K562 (cell line): ENCODE data around the gene MAP3K4. TPM values are rescaled to one million over a fixed set of nuclear protein-coding genes. Genes with fewer than 3 reads are reported as not detected.

ENCODE experiments used
- ATAC-seq: fragments of 200-7000 bp; cut with Tn5 transposase; 3 replicates; pipeline ENCODE4 v1.9.1; 2020; ENCODE audit warnings: moderate library complexity
- BruUV-seq: library from RNA; stranded (reverse); fragments of 400-500 nt; replicated peaks from 2 replicates; lab custom pipeline; 2021; lab: Mats Ljungman, UMichigan
- CTCF ChIA-PET: fragments of 300-600 bp; formaldehyde crosslinking; extraction: SDS; loops from one replicate; lab custom pipeline; 2021; ENCODE audit warnings: low intra/inter-chr PET ratio; lab: Yijun Ruan, JAX
- POLR2A ChIA-PET: fragments of 300-600, 350-650 bp; sonication (Branson Sonifier 250); formaldehyde crosslinking; extraction: SDS; loops from one replicate; lab custom pipeline; 2021; ENCODE audit warnings: antibody characterized with exemption, inconsistent platforms; lab: Yijun Ruan, JAX
- DNase-seq, 4 experiments: peaks; one replicate each; pipeline versions ENCODE4 v3.0.0 to v3.0.0-alpha.2; 2011 to 2018; ENCODE audit warnings: low spot score in 3 of 4, mixed read lengths in 3 of 4; ENCODE audit errors: extremely low read depth in 1 of 4
- FAIRE-seq: peaks from 2 replicates; lab custom pipeline; 2011; peaks lifted over from hg19 to GRCh38; lab: Jason Lieb, UNC
- H2AFZ ChIP-seq: 2 replicates; pipeline ENCODE4 v1.6.0; 2011; ENCODE audit warnings: low read depth, low read length, control low read depth, inconsistent platforms
- H3K27ac ChIP-seq: fragments of 200-600 bp; 3 replicates; pipeline ENCODE4 v1.8.0; 2011; ENCODE audit warnings: low read depth, mild to moderate bottlenecking, control low read depth, inconsistent platforms, low read length, moderate library complexity, mixed read lengths; ENCODE audit errors: extremely low read depth
- H3K27me3 ChIP-seq, 2 experiments: fragments of 300-600 bp in 1 of 2; 2 replicates in 1 of 2; 3 replicates in 1 of 2; pipeline versions ENCODE4 v1.6.0 to v1.8.0; 2011; ENCODE audit warnings: inconsistent platforms in 2 of 2, low read length in 2 of 2, mild to moderate bottlenecking in 1 of 2, mixed read lengths in 1 of 2, moderate library complexity in 1 of 2; ENCODE audit not compliant: control insufficient read depth in 2 of 2, insufficient read depth in 2 of 2
- H3K36me3 ChIP-seq: fragments of 300-600 bp; 3 replicates; pipeline ENCODE4 v1.8.0; 2011; ENCODE audit warnings: mild to moderate bottlenecking, low read length, inconsistent platforms; ENCODE audit not compliant: control insufficient read depth, insufficient read depth
- H3K4me1 ChIP-seq, 2 experiments: fragments of 200-600 bp in 1 of 2; replicated peaks in 1 of 2; 2 replicates in 1 of 2; 3 replicates in 1 of 2; pipeline versions ENCODE4 v1.5.1 to v1.8.0; 2011; ENCODE audit warnings: inconsistent platforms in 2 of 2, low read length in 2 of 2, mild to moderate bottlenecking in 1 of 2, mixed read lengths in 1 of 2, moderate library complexity in 1 of 2; ENCODE audit not compliant: control insufficient read depth in 2 of 2, insufficient read depth in 2 of 2
- H3K4me2 ChIP-seq: 2 replicates; pipeline ENCODE4 v1.6.1; 2011; ENCODE audit warnings: low read length, control low read depth, inconsistent platforms, mixed read lengths; ENCODE audit not compliant: insufficient read depth
- H3K4me3 ChIP-seq: fragments of 200-600 bp; sonication (generic), shearing (Covaris generic); 2 replicates; pipeline ENCODE4 v1.5.1; 2016; ENCODE audit warnings: control low read depth, inconsistent platforms
- H3K79me2 ChIP-seq: fragments of 200-600 bp; 3 replicates; pipeline ENCODE4 v1.8.0; 2011; ENCODE audit warnings: low read length, inconsistent platforms; ENCODE audit not compliant: control insufficient read depth, insufficient read depth
- H3K9ac ChIP-seq, 2 experiments: 2 replicates each; pipeline versions ENCODE4 v1.6.0 to v1.6.1; 2011; ENCODE audit warnings: low read depth in 2 of 2, low read length in 2 of 2, control low read depth in 1 of 2, inconsistent platforms in 1 of 2, mild to moderate bottlenecking in 1 of 2, mixed read lengths in 1 of 2; ENCODE audit not compliant: insufficient read depth in 1 of 2
- H3K9me1 ChIP-seq: one replicate; pipeline ENCODE4 v1.6.0; 2011; ENCODE audit warnings: inconsistent platforms, mild to moderate bottlenecking, low read length, moderate library complexity; ENCODE audit not compliant: control insufficient read depth, insufficient read depth
- H3K9me3 ChIP-seq: replicated peaks from 2 replicates; pipeline ENCODE4 v1.5.1; 2011; ENCODE audit warnings: low read depth, low read length, inconsistent platforms; ENCODE audit not compliant: control insufficient read depth, insufficient read depth
- H4K20me1 ChIP-seq: replicated peaks from 2 replicates; pipeline ENCODE4 v1.6.1; 2011; ENCODE audit warnings: low read length, inconsistent platforms, mixed read lengths; ENCODE audit not compliant: control insufficient read depth, insufficient read depth
- KLF10 ChIP-seq: fragments of 250-450 bp; sonication (Bioruptor Pico); IDR thresholded peaks from 2 replicates; pipeline ENCODE4 v1.6.1; 2021; ENCODE audit warnings: matching md5 sums
- WGBS: fragments of 100-300 bp; shearing (Covaris generic); methylation state at CpG from one replicate; pipeline ENCODE4 v1.1.6; 2016; ENCODE audit warnings: low coverage, mixed read lengths; ENCODE audit not compliant: insufficient coverage; ENCODE audit errors: missing lambda C conversion rate; 5-methylcytosine and 5-hydroxymethylcytosine counted together
- in situ Hi-C: fragments of 300-500 bp; cut with MboI; formaldehyde crosslinking; loops from 4 replicates; pipeline ENCODE4 v1.15.0; 2018; ENCODE audit warnings: inconsistent platforms, mixed read lengths
- intact Hi-C: fragments of 100-400 bp; cut with micrococcal nuclease; formaldehyde crosslinking; loops from 2 replicates; pipeline ENCODE4 v1.14.2; 2022
- polyA plus RNA-seq, 8 experiments: library from polyadenylated mRNA; depleted of rRNA in 4 of 8; stranded (reverse) in 5 of 8; unstranded in 3 of 8; fragments of >200 nt; fragmentation: Nextera tagmentation in 2 of 8; fragmentation: Illumina TruSeq in 1 of 8; extraction: Ambion mirVana in 2 of 8; extraction: Trizol in 1 of 8; gene quantifications; 2 replicates each; pipeline versions ENCODE4 v1.2.1 to v1.2.3, GENCODE V29; 2011 to 2014; ENCODE audit warnings: inconsistent platforms in 1 of 8, missing spikeins in 1 of 8
- total RNA-seq, 7 experiments: library from RNA; depleted of rRNA in 6 of 7; stranded (reverse); fragments of >200 nt in 6 of 7; fragmentation: Illumina TruSeq in 2 of 7; extraction: Trizol in 2 of 7; gene quantifications; 2 replicates each; pipeline versions ENCODE4 v1.2.1 to v1.2.3, GENCODE V29; 2011 to 2021; ENCODE audit warnings: low replicate concordance in 1 of 7
- TF ChIP-seq, protein P1 (sequence below), 3 experiments: IDR thresholded peaks in 2 of 3; conservative IDR thresholded peaks in 1 of 3; 2 replicates each; pipeline ENCODE4 v1.5.1; 2011 to 2012; ENCODE audit warnings: low read length in 3 of 3, mild to moderate bottlenecking in 3 of 3, control low read depth in 2 of 3, improper control_type of control experiment in 1 of 3, inconsistent platforms in 1 of 3, low read depth in 1 of 3, mixed read lengths in 1 of 3, moderate library complexity in 1 of 3; ENCODE audit not compliant: insufficient read depth in 2 of 3
- TF ChIP-seq, protein P2 (sequence below): sonication (generic); IDR thresholded peaks from 2 replicates; pipeline ENCODE4 v1.6.1; 2016
- TF ChIP-seq, protein P3 (sequence below), 2 experiments: fragments of 450-650 bp in 1 of 2; sonication (generic) in 1 of 2; formaldehyde crosslinking in 1 of 2; IDR thresholded peaks in 1 of 2; conservative IDR thresholded peaks in 1 of 2; 2 replicates each; pipeline versions ENCODE4 v1.6.1 to v1.8.1; 2016 to 2023; ENCODE audit warnings: mild to moderate bottlenecking in 2 of 2, moderate library complexity in 2 of 2, inconsistent platforms in 1 of 2, missing genetic modification reagents in 1 of 2

MAP3K4 gene
- total and polyA plus RNA-seq, 9 of the 15 experiments (the other 6 are each of a cell fraction or from before 2014, with no cell fraction given), result 21.0 to 77.2 (median 48.9) TPM

- Histone ChIP-seq H4K20me1 (peaks cover 7% of the 10 kb centered on the region; the same call in 1 of the 2 replicates), H3K4me2 (no peak overlapping the region), H3K4me3 (no peak overlapping the region), H3K9me3 (no peaks in the 10 kb centered on the region), H3K9ac (no peak overlapping the region), H3K79me2 (peaks cover 95% of the 10 kb centered on the region), H3K27ac (no peak overlapping the region), H3K9me1 (no peaks in the 10 kb centered on the region), H3K27me3 (no peaks in the 10 kb centered on the region), H2AFZ (no peak overlapping the region), H3K36me3 (no peaks in the 10 kb centered on the region), H3K4me1 (no peaks in the 10 kb centered on the region)
- TF ChIP-seq, protein P1, sequence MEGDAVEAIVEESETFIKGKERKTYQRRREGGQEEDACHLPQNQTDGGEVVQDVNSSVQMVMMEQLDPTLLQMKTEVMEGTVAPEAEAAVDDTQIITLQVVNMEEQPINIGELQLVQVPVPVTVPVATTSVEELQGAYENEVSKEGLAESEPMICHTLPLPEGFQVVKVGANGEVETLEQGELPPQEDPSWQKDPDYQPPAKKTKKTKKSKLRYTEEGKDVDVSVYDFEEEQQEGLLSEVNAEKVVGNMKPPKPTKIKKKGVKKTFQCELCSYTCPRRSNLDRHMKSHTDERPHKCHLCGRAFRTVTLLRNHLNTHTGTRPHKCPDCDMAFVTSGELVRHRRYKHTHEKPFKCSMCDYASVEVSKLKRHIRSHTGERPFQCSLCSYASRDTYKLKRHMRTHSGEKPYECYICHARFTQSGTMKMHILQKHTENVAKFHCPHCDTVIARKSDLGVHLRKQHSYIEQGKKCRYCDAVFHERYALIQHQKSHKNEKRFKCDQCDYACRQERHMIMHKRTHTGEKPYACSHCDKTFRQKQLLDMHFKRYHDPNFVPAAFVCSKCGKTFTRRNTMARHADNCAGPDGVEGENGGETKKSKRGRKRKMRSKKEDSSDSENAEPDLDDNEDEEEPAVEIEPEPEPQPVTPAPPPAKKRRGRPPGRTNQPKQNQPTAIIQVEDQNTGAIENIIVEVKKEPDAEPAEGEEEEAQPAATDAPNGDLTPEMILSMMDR (IDR thresholded peaks at IDR 0.05 in 2 of 3, conservative IDR thresholded peaks at IDR 0.05 in 1 of 3; ENCODE audit: insufficient read depth in 2 of 3, low read depth in 1 of 3, low read length in 3 of 3), result no peak
- TF ChIP-seq KLF10 (CRISPR knock-in tag), result no peak
- TF ChIP-seq, protein P2, sequence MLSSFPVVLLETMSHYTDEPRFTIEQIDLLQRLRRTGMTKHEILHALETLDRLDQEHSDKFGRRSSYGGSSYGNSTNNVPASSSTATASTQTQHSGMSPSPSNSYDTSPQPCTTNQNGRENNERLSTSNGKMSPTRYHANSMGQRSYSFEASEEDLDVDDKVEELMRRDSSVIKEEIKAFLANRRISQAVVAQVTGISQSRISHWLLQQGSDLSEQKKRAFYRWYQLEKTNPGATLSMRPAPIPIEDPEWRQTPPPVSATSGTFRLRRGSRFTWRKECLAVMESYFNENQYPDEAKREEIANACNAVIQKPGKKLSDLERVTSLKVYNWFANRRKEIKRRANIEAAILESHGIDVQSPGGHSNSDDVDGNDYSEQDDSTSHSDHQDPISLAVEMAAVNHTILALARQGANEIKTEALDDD, result peak; percentile 84
- TF ChIP-seq, protein P3, sequence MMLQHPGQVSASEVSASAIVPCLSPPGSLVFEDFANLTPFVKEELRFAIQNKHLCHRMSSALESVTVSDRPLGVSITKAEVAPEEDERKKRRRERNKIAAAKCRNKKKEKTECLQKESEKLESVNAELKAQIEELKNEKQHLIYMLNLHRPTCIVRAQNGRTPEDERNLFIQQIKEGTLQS (IDR thresholded peaks at IDR 0.05), result no peak
- TF ChIP-seq, protein P3 (CRISPR knock-in tag; conservative IDR thresholded peaks at IDR 0.05), result 0 out of 2 replicates have a peak, but pooled peaks have one; percentile 44
- intact Hi-C loops, result no loop called here
- in situ Hi-C loops, result no loop called here
- BruUV-seq, result no TSS peak
- no peak for FAIRE-seq
- 77% methylated on average over 8 of the region's 8 CpGs for WGBS
- peak; percentile 75 for ATAC-seq
- ChIA-PET CTCF (no interaction called here), POLR2A (interaction anchor here (0.6 to 3.1 kb wide), 11 partner anchors 10 to 368 kb away, joined by 3 to 21 read pairs (median 4); partner anchors contain the start of gene MAP3K4)
- DNase-seq, result no peak
Observed at GRCh38 chr6:161011492-161012480, 20.2 kb downstream of the MAP3K4 start.
